MCF 10A (cell line): ENCODE results near the gene DHRS13. TPM values are rescaled to one million over a fixed set of nuclear protein-coding genes. Genes with fewer than 3 reads are reported as not detected.
A peak's percentile ranks its signal among the peaks of the same experiment; 100 is the strongest.

Experiments used
- BruUV-seq: library from RNA; stranded (reverse); fragments of 400-500 nt; replicated peaks from 2 replicates; lab custom pipeline; 2021; lab: Mats Ljungman, UMichigan
- CTCF ChIA-PET: fragments of 300-600 bp; sonication (Branson Sonifier 250); formaldehyde crosslinking; extraction: SDS; loops from one replicate; lab custom pipeline; 2021; ENCODE audit warnings: antibody characterized with exemption, inconsistent platforms; lab: Yijun Ruan, JAX
- POLR2A ChIA-PET: fragments of 300-600, 350-650 bp; sonication (Branson Sonifier 250); formaldehyde crosslinking; extraction: SDS; loops from one replicate; lab custom pipeline; 2020; ENCODE audit warnings: antibody characterized with exemption, inconsistent platforms; lab: Yijun Ruan, JAX
- DNase-seq: peaks from one replicate; pipeline ENCODE4 v3.0.0-alpha.2; 2018; ENCODE audit not compliant: unreplicated experiment
- H3K27ac Mint-ChIP-seq: one replicate; pipeline ENCODE4 v1.8.0; 2022; ENCODE audit warnings: mild to moderate bottlenecking, low read depth, mixed read lengths; ENCODE audit not compliant: unreplicated experiment
- H3K27me3 Mint-ChIP-seq: one replicate; pipeline ENCODE4 v1.8.0; 2022; ENCODE audit warnings: mixed read lengths; ENCODE audit not compliant: insufficient read depth, unreplicated experiment
- H3K36me3 Mint-ChIP-seq: one replicate; pipeline ENCODE4 v1.8.0; 2022; ENCODE audit warnings: mild to moderate bottlenecking, moderate library complexity, mixed read lengths; ENCODE audit not compliant: insufficient read depth, unreplicated experiment
- H3K4me1 Mint-ChIP-seq: one replicate; pipeline ENCODE4 v1.8.0; 2022; ENCODE audit warnings: mixed read lengths; ENCODE audit not compliant: insufficient read depth, unreplicated experiment
- H3K4me3 Mint-ChIP-seq: one replicate; pipeline ENCODE4 v1.8.0; 2022; ENCODE audit warnings: mild to moderate bottlenecking, moderate library complexity, mixed read lengths; ENCODE audit not compliant: unreplicated experiment
- H3K9me3 Mint-ChIP-seq: one replicate; pipeline ENCODE4 v1.8.0; 2022; ENCODE audit warnings: mixed read lengths; ENCODE audit not compliant: unreplicated experiment
- CTCF ChIP-seq: fragments of 200-600 bp; IDR thresholded peaks from one replicate; pipeline ENCODE4 v1.8.0; 2022; ENCODE audit warnings: antibody characterized with exemption, mild to moderate bottlenecking; ENCODE audit not compliant: unreplicated experiment
- intact Hi-C: fragments of 100-400 bp; cut with micrococcal nuclease; formaldehyde crosslinking; loops from 2 replicates; pipeline ENCODE4 v1.14.1; 2022
- total RNA-seq: library from RNA; stranded (reverse); gene quantifications from 2 replicates; pipeline ENCODE4 v1.2.3, GENCODE V29; 2022

Gene DHRS13
- total RNA-seq, 1 experiment from 2014 or later: 9.5 TPM

GRCh38 chr17:28885363-28885762, 17.5 kb downstream of the DHRS13 start:
- H3K27ac Mint-ChIP-seq: peak overlapping the region; percentile 37
- no peaks in the 10 kb centered on the region for H3K9me3 Mint-ChIP-seq
- no peaks in the 10 kb centered on the region for H3K27me3 Mint-ChIP-seq
- peaks cover 48% of the 10 kb centered on the region for H3K36me3 Mint-ChIP-seq
- POLR2A ChIA-PET: no interaction called here
- TF ChIP-seq CTCF: no peak
- no TSS peak for BruUV-seq
- no peak overlapping the region for H3K4me3 Mint-ChIP-seq
- H3K4me1 Mint-ChIP-seq: no peaks in the 10 kb centered on the region
- no peak for DNase-seq
- CTCF ChIA-PET: no interaction called here
- intact Hi-C loops: no loop called here

GRCh38 chr17:28883967-28884702, 18.7 kb downstream of the DHRS13 start:
- no peaks in the 10 kb centered on the region for H3K27me3 Mint-ChIP-seq
- H3K36me3 Mint-ChIP-seq: peaks cover 54% of the 10 kb centered on the region
- TF ChIP-seq CTCF: no peak
- BruUV-seq: no TSS peak
- DNase-seq: no peak
- H3K4me1 Mint-ChIP-seq: peaks cover 3% of the 10 kb centered on the region
- H3K27ac Mint-ChIP-seq: no peak overlapping the region
- POLR2A ChIA-PET: interaction anchor here (0.5 kb wide), 1 partner anchor 161 kb away, joined by 3 read pairs; no protein-coding TSS in a partner anchor
- H3K4me3 Mint-ChIP-seq: no peak overlapping the region
- no peaks in the 10 kb centered on the region for H3K9me3 Mint-ChIP-seq
- intact Hi-C loops: no loop called here
- CTCF ChIA-PET: interaction anchor here (0.5 to 0.7 kb wide), 2 partner anchors 19 to 91 kb away, joined by 5 to 7 read pairs; no protein-coding TSS in a partner anchor

GRCh38 chr17:28882154-28882895, 20.6 kb downstream of the DHRS13 start:
- intact Hi-C loops: no loop called here
- no peak for TF ChIP-seq CTCF
- CTCF ChIA-PET: interaction anchor here (0.6 to 1.9 kb wide), 5 partner anchors 9 to 131 kb away, joined by 3 to 6 read pairs (median 3); no protein-coding TSS in a partner anchor
- Mint-ChIP-seq H3K36me3 (peaks cover 62% of the 10 kb centered on the region), H3K4me1 (peaks cover 14% of the 10 kb centered on the region), H3K4me3 (no peak overlapping the region), H3K27me3 (no peaks in the 10 kb centered on the region), H3K27ac (no peak overlapping the region), H3K9me3 (no peaks in the 10 kb centered on the region)
- no peak for DNase-seq
- BruUV-seq: no TSS peak
- POLR2A ChIA-PET: interaction anchor here (0.7 to 1.3 kb wide), 4 partner anchors 20 to 63 kb away, joined by 3 to 4 read pairs (median 3); partner anchors contain the start of gene ERAL1

- Mint-ChIP-seq H3K27ac (no peak overlapping the region), H3K9me3 (no peaks in the 10 kb centered on the region), H3K36me3 (peaks cover 62% of the 10 kb centered on the region), H3K4me3 (no peak overlapping the region), H3K27me3 (no peaks in the 10 kb centered on the region), H3K4me1 (peaks cover 14% of the 10 kb centered on the region)
- POLR2A ChIA-PET: interaction anchor here (1.1 to 1.3 kb wide), 2 partner anchors 19 to 26 kb away, joined by 3 to 4 read pairs; partner anchors contain the start of gene ERAL1
- intact Hi-C loops: no loop called here
- no peak for TF ChIP-seq CTCF
- CTCF ChIA-PET: interaction anchor here (0.6 to 1.9 kb wide), 4 partner anchors 10 to 118 kb away, joined by 3 to 6 read pairs (median 4); no protein-coding TSS in a partner anchor
- BruUV-seq: no TSS peak
- no peak for DNase-seq
Observed at GRCh38 chr17:28881533-28882056, 21.3 kb downstream of the DHRS13 start.
